Measurements from ENCODE around the gene GRID2.
A peak's percentile ranks its signal among the peaks of the same experiment; 100 is the strongest.
"Not testable (repeated sequence)": the region's sequence is repeated elsewhere in the genome, so short reads cannot be mapped to it uniquely, and the experiment has no call there.

Gene GRID2

DNA sequence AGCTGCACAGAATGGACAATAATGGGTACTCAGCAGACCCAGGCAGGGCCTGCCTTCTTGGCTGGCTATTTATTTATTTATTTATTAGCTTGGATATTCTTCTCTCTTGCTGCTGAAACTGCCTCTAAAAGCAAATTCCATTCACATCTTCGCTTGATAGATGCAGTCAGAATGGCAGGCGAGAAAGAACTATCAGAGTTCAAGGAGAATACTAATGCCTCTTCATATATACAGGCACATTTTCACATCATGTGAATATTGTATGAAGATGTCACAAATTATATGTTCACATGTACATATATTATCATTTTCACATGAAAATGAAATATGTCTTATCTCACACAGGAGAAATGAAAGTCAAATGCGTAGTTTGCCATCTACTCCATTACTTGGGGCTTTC, 1045.1 kb downstream of the GRID2 start:
- no peak for DNase-seq

DNA sequence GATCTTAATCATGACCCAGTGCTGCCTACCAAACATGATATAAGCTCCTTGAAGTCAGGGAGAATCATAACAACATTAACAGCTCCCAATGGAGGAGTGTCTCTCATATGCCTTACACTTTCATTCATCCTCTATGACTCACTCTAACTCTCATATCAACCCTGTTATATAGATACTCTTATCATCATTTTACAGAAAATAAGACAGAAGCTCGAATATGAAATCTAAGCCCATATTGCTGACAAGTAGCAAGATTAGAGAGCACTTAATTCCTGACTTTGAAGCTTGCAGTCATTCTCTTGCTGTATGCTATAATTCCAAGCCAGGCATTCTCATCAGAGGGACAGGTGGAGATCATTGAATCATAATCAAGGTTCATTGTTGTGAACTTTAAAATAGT, 1048.1 kb downstream of the GRID2 start:
- DNase-seq: no peak

DNA sequence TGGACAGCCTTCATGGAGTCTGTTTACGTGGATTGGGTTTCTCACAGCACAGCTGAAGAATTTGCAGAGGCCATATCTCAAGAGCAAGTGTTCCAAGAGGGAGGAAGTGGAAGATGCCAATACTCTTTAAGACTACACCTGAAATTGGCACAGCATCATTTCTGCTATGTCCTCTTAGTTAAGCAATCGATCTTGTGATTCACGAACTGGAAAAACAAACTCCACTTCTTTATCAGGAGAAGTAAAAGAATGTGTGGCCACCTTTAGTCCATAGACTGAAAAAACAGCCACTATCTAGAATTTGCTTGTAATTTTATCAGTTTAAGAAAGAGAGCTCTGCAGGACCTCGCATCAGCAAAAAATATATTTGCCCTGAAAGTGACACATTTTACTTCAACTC, 1051.6 kb downstream of the GRID2 start:
- DNase-seq: no peak

DNA sequence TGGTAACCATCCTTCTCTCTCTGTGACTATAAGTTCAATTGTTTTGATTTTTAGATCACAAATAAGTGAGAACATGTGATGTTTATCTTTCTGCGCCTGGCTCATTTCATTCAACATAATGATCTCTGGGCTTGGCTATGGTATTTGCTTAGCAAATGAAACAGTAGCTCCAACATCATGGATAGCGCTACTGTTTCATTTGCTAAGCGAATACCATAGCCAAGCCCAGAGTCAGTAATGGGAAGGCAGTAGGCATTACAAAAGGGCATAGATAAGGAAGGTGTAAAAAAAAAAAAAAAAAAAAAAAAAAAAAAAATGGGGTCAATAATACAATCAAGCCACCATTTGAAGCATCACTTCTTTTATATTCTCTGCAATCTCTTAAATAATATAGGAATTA, 1055.8 kb downstream of the GRID2 start:
- DNase-seq: peak; percentile 16

DNA sequence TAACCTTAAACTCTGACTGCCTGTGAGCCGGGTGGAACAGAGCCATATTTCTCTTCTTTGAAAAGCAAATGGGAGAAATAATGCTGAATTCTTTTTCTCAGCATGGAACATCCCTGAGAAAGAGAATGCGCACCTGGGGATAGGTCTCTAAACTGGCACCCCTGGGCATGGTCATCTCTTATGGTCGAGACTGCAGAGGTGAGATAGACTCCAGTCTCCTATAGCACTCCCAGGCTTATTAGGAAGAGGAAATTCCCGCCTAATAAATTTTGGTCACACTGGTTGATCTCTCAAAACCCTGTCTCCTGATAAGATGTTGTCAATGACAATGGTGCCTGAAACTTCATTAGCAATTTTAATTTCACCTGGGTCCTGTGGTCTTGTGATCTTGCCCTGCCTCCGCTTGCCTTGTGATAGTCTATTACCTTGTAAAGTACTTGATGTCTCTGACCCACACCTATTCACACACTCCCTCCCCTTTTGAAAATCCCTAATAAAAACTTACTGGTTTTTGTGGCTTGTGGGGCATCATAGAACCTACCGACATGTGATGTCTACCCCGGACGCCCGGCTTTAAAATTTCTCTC, 1062.5 kb downstream of the GRID2 start:
- DNase-seq: not testable (repeated sequence)

DNA sequence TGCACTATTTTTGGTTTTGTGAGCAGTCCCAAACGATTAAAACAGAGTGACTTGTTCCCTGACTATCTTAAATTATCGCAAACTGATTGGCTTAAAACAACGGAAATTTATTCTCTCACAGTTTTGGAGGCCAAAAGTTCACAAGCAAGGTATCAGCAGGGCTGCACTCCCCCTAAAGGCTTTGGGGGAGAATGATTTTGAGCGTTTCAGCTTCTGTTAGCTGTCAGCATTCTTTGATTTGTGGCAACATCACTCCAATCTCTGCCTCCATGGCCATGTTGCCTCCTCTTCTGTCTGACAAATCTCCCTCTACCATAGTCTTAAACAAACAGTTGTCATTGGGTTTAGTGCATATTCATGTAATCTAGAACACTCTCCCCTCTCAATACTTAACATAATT, 1065.2 kb downstream of the GRID2 start:
- no peak for DNase-seq

DNA sequence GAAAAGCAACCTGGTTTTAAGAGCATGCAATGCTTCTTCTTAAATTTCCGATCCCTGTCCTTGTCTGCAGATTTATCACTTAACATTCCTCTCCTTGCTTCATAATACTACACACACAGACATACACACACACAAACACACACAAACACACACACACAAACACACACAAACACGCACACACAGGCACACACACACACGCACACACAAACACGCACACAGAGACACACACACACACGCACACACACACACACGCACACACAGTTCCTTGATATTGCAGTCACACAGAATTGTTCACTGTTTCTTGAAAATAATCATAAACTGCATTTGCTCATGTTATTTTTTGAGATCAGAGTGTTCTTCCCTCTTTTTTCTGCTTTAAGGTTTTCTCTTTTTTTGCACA, 1066.5 kb downstream of the GRID2 start:
- no peak for DNase-seq

DNA sequence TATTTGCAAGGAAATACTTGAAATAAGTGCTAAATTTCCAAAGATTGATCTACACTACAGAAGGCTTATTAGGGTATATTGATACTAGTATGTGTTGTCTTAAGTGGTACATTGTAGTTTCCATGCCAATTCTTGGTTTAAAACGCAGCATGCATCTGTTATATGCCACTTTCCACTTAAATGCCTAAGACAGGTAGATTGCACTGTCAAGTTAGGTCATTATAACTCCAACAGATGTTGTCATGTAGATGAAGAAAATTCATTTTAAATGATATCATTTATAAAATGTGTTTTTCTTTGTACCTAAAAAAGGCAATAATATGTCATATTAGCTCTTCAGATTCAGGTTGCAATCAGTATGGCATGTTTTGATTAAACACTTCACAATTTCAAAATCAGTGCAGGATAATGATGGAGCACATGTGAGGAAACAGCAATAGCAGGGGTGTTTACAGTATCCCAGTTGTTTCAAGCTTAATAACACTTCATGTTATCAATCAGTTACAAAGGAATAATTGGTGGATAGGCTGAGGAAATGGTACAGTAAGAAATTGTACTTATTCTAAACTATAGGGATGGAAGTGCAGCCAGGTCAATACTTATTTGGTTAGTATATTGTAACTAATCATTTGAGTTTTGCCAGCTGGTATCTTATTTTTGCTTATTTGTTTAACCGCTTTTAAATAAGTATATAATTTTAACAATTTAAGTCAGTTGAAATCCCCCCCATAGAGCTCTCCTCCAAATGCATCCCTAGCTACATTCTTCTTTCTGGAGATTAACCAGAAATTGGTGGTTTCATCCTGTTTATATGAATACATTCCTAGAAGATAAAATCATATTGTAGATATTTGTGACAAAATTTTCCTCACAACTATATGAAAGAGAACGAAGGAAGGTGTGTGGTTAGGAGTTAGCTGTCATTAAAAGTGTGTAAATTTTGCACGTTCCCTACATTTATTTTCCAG, 1070.4 kb downstream of the GRID2 start:
- no peak for DNase-seq

DNA sequence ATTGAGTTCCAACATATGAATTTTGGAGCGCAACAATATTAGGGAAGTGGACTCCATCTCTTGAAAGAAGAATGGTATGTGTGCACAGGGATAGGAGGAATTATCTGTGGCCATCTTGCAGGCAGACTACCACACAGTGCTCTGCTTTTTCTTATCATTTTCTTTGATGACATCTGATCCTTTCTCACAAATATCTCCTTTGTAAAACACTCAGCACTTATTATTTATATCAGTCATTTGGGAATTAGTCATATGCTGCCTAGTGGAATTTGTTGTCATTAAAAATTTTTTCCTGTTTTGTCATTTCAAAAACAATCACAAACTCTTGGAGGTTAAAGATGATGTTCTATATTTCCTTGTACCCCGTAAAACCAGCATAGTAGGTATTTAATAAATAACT, 1080.5 kb downstream of the GRID2 start:
- no peak for DNase-seq

DNA sequence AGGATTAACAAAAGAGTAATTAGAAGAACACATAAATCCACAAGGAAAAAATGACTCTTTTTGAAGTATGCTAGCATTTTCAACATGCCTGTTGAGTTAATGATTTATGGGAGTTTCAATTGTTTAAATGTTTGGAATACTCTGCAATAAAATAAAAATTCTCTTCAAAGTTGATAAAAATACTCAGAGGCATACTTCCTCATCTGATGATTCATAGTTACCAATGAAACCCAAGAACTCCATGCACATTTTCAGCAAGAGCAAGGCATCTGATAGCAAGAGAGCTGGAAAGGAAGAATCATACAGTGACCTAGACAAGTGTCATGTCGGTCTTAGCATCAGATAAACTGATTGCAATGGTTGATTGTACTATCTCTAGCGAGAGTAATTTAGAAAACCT, 1081.1 kb downstream of the GRID2 start:
- no peak for DNase-seq

DNA sequence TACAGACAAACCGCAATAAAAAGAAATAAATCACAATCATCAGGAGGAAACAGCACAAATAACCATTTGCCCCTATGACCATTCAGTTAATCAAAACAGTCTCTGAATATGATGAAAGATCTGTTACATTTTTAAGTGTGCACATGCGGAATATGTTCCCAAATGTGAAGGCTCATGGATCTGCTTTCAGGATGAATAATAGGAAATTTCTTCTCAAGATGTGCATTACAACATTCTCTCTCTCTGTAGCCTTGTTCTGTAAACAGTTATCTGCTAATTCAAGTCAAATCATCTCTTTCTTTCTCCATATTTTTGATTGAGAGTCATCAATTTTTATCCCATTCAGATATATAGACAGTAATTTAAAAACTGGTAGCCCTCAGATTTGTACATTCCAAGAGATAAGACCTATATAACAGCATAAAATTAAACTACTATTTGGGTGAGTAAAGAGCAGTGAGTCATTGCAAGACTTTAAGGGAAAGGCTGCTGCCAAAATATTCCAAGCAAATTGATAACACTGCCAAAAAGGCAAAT, 1090.8 kb downstream of the GRID2 start:
- no peak for DNase-seq

DNA sequence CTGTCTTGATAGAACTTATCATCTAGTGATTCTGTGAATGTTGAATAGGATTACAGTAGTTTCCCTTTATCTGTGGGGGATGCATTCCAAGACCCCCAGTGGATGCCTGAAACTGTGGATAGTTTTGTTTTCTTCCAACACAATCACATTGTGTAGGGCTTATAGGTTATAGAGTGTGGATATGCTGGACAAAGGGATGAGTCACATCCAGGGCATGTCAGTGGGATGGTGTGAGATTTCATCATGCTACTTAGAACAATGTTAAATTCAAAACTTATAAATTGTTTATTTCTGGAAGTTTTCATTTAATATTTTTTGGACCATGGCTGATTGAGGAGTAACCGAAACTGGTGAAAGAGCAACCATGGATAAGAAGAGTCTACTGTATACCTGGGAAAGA, 1092.5 kb downstream of the GRID2 start:
- DNase-seq: no peak

DNA sequence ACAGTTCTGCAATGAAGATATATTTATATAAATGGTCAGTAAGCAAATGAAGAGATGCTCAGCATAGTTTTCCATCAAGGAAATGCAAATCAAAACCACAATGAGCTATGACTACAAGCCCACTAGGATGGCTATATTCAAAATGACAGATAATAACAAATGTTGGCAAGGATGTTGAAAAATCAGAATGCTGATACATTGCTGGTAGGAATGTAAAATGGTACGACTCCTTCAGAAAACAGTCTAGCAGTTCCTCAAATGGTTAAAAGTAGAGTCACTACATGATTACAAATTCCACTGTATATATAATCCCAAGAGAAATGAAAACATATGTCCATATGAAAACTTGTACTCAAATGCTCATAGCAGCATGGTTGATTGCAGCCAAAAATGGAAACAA, 1099.8 kb downstream of the GRID2 start:
- no peak for DNase-seq

DNA sequence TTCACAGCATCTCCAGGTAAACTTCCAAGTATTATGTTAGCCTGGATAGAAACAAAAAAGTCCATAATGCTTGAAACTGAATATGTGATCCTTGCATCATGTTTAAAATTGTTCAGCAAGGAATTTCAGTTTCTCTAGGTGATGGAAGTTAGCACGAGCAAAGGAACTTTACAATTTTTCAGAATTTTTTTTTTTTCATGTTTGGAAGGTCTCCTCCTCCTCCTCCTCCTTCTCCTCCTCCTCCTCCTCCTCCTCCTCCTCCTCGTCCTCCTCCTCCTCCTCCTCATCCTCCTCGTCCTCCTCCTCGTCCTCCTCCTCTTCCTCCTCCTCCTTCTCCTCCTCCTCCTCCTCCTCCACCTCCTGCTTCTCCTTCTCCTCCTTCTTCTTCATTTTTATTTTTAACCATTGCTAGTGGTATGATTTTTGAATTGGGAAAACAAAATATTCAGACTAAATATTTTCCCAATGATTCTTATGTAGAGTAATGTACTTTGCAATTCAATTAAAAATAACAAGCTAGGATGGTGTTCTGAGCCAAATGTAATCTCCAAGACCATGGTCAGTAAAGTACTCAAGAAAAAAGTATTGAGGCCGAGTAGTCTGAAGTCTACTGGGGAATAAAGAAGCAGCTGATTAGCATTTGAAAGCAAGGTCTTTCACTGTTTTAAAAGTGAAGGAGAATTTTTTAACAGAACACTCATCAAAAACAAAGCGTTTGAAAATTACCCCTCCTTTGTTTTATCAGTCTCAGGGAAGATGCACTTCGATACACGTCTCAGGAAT, 1103.9 kb downstream of the GRID2 start:
- DNase-seq: no peak

DNA sequence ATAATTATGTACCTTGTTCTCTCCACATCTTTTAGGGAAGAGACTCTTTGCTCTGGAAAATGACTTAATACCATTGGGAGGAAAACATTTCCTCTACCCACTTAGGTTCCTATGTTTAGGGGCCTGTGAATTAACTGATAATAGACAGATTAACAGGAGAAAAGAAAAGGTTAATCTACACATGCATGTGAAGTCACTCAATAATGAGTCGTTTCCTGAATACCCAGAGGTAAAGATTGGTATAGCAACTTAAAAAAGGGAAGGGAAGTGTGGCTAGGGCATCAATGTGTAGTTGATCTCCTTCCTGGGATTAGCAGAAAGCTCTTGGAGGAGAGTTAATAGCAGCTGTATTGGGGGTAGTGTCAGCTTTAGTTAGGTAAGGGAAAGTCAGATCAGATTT, 1105.3 kb downstream of the GRID2 start:
- DNase-seq: no peak

DNA sequence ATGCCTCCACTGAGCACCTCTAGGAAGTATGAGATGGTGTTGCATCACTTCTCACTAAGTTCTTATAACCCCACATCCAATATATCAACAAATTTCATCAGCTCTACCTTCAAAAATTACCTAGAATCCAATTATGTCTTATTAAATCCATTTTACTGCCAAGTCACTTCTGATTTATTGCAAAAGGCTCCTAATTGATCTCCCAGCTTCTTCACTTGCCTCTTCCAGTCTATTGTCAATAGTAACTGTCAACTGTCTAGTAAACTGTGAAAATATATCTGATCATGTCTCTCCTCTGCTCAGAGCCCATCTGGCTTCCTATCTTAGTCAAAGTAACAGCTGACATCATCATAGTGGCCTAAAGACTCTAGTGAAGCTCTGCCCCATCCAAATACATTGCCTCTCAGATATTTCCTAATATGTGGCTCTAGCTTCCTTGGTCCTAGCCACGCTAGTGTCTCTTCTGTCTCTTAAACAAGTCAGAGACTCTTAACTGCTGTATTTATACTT, 1110.3 kb downstream of the GRID2 start:
- DNase-seq: no peak

DNA sequence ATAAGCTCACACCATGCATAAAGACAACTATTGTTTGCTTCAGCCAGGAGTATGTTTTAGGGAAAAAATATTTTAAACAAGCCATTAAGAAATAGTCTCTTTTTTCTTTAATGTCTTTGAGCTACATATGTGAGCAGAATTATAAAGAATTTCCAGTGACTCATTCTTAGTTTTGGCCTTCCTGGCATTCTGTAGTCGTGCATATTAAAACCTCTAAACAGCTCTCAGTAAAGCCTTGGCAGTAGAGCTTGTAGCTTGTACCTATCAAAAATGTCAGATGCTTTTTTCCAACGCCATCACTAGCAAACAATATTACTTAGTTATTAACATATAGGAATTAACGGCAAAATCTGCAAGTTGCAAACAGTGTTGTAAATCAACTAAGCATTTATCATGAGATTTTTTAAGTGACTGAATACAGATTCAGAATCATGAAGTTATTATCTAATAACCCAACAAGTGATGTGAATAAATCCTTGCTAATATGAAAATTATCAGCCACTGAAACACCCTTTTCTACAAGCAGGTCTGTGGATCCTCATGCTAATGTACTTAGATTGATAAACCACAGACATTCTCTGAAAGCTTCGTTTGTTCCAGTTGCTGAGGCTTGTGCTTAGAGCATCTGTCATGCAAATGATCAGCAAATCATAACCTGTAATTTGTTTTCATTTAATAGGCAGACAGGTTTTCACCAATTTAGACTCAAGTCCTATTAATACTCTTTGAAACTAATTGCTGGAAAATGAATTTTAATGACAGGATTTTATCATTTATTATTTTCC, 1112.8 kb downstream of the GRID2 start:
- DNase-seq: no peak

DNA sequence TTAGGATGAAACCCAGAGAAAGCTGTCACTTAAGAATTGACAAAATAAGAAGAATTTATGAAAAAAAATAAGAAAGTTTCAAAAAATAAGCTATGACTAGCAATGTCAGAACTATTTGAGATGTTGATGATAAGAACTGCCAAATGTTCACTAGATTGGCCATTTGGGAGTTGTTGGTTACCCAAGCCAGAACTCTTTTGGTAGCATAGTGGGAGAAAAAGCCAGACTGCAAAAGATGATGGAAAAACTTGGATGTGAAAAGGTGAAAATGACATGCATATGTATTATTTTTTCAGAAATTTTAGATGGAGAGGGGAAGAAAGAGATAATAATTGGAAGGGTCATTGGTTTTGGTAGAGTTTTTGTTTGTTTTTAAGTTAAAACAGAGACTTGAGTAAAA, 1127.6 kb downstream of the GRID2 start:
- no peak for DNase-seq

DNA sequence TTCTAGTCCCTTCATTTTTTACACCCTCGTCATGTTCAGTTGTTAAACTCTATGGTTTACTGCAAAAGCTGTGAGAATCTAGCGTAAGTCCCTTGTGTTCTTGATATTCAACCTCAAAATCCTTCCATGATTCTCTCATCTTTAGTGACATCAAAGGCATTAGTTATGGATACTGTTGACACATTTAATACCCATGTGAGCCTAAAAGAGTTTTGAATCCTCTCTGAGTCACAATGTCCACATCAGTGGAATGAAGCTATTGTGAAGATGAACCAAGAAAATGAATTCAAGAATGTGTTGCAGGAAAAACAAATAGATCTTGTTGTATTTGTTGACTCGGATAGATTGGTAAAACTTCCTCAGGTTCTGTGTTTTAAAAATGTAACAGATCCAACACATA, 1130.1 kb downstream of the GRID2 start:
- no peak for DNase-seq

DNA sequence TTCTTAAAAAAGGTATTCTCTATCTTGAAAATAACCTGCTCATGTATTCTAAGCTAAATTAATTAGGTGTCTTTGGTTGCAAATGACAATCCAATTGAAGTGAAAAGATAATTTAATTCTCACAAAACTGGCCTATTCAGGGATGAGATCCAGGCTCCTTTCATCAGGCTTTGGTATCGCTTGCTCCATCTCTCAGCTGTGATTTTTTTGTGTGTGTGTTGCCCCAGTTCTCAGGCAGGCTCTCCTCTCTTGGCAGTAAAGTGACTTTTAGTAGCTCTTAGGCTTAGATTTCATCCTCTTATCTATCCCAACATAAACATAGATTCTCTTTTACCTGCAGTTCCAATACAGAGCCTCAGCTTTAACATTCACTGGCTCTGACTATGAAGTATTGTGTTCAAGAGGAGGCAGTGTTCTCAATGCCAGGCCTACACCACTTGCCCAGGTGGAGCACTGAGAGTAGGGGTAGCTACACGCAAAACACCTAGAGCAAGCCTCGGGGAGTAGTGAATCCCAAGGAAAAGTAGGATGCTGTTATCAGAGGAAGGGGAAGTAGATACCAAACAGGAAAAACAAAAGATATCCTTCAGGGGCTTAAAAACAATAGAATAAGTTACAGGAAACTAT, 1132.3 kb downstream of the GRID2 start:
- no peak for DNase-seq

DNA sequence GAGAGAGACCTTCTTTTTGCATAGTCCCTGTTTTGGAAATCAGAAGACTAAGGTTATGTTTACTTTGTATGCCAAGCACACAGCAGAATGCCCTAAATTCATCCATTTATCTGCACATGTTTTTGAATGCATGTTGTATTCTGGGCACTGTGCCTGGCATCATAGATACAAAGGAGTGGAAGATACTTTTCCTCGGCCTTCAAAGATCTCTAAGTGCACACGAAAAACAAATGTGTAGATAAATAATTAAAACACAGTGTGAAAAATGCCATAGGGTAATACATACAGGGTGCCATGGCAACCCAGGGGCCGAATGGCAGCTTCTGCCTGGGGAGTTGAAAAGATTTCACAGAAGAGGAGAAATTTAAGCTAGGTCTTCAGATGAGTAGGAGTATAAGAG, 1134.2 kb downstream of the GRID2 start:
- no peak for DNase-seq

DNA sequence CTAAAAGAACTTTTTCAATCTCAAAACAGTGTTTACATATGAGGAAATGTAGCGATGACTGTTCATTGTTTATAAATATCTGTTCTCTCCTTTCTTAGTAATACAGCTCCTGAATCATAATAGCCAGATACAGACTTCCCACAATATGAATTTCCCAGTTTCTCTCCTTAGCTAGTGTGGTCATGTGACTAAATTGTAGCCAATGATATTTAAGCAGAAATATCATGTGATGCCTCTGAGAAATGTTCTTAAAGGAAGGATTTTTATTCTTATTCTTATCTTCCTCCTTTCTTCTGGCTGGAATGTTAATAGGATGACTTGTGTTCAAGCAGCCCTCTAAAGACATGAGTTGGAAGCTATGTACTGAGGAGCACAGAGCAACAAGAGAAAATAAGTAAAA, 1141.1 kb downstream of the GRID2 start:
- no peak for DNase-seq

All from NCI-H510A treated with DMSO at 0.1 percent for 48 hours (cell line).